IMR-90 (cell line): ENCODE measurements around the gene SLC25A26. TPM values are rescaled to one million over a fixed set of nuclear protein-coding genes. Genes with fewer than 3 reads are reported as not detected.
A peak's percentile ranks its signal among the peaks of the same experiment; 100 is the strongest.

Source experiments
- ATAC-seq: fragments of 200-7000 bp; cut with Tn5 transposase; 2 replicates; pipeline ENCODE4 v1.9.1; 2020; ENCODE audit warnings: low read depth, mild to moderate bottlenecking, moderate library complexity
- BruUV-seq: library from RNA; stranded (reverse); fragments of 400-500 nt; replicated peaks from 2 replicates; lab custom pipeline; 2021; lab: Mats Ljungman, UMichigan
- CTCF ChIA-PET: fragments of 300-600 bp; formaldehyde crosslinking; extraction: SDS; loops from one replicate; lab custom pipeline; 2021; ENCODE audit warnings: antibody characterized with exemption; lab: Yijun Ruan, JAX
- POLR2A ChIA-PET: fragments of 300-600 bp; sonication (Branson Sonifier 250); formaldehyde crosslinking; loops from one replicate; lab custom pipeline; 2022; ENCODE audit warnings: antibody characterized with exemption; ENCODE audit not compliant: unreplicated experiment; lab: Charles Lee
- DNase-seq: peaks from one replicate; pipeline ENCODE4 v3.0.0; 2013
- H2AFZ ChIP-seq: replicated peaks from 2 replicates; pipeline ENCODE3; 2013; ENCODE audit warnings: low read length, mild to moderate bottlenecking; ENCODE audit not compliant: poor library complexity
- H2AK5ac ChIP-seq: 2 replicates; pipeline ENCODE4 v1.6.1; 2013; ENCODE audit warnings: low read depth, low read length, inconsistent platforms
- H2AK9ac ChIP-seq: replicated peaks from 2 replicates; pipeline ENCODE3; 2013; ENCODE audit warnings: mild to moderate bottlenecking, low read depth, low read length, moderate library complexity; ENCODE audit not compliant: poor library complexity
- H2BK120ac ChIP-seq: 2 replicates; pipeline ENCODE4 v1.6.1; 2013; ENCODE audit warnings: low read depth, low read length, inconsistent platforms
- H2BK15ac ChIP-seq: 3 replicates; pipeline ENCODE4 v1.6.1; 2013; ENCODE audit warnings: low read depth, low read length, inconsistent platforms
- H2BK20ac ChIP-seq: 2 replicates; pipeline ENCODE4 v1.6.1; 2013; ENCODE audit warnings: low read depth, mild to moderate bottlenecking, inconsistent platforms, low read length, moderate library complexity
- H2BK5ac ChIP-seq: 2 replicates; pipeline ENCODE4 v1.6.1; 2013; ENCODE audit warnings: mild to moderate bottlenecking, low read depth, low read length, inconsistent platforms; ENCODE audit not compliant: poor library complexity, severe bottlenecking
- H3K14ac ChIP-seq: replicated peaks from 2 replicates; pipeline ENCODE4 v1.6.1; 2013; ENCODE audit warnings: low read depth, low read length, inconsistent platforms
- H3K18ac ChIP-seq: 2 replicates; pipeline ENCODE4 v1.6.1; 2013; ENCODE audit warnings: low read depth, low read length, control low read depth
- H3K23ac ChIP-seq: 2 replicates; pipeline ENCODE4 v1.6.1; 2013; ENCODE audit warnings: low read depth, low read length, inconsistent platforms
- H3K27ac ChIP-seq: 2 replicates; pipeline ENCODE4 v1.5.1; 2013; ENCODE audit warnings: mild to moderate bottlenecking, control low read depth, low read length; ENCODE audit not compliant: insufficient read depth
- H3K27me3 ChIP-seq: 2 replicates; pipeline ENCODE4 v1.6.1; 2013; ENCODE audit warnings: low read length; ENCODE audit not compliant: control insufficient read depth, insufficient read depth
- H3K36me3 ChIP-seq: 2 replicates; pipeline ENCODE4 v1.6.1; 2013; ENCODE audit warnings: low read length, mixed read lengths; ENCODE audit not compliant: control insufficient read depth, insufficient read depth
- H3K4ac ChIP-seq: 2 replicates; pipeline ENCODE4 v1.6.1; 2013; ENCODE audit warnings: low read depth, low read length, inconsistent platforms
- H3K4me1 ChIP-seq: 2 replicates; pipeline ENCODE4 v1.6.1; 2013; ENCODE audit warnings: low read length, mixed read lengths; ENCODE audit not compliant: control insufficient read depth, insufficient read depth
- H3K4me2 ChIP-seq: 2 replicates; pipeline ENCODE4 v1.6.1; 2013; ENCODE audit warnings: low read depth, mild to moderate bottlenecking, control low read depth, low read length, moderate library complexity
- H3K4me3 ChIP-seq: 2 replicates; pipeline ENCODE4 v1.5.1; 2013; ENCODE audit warnings: low read depth, mild to moderate bottlenecking, control low read depth, low read length, moderate library complexity; ENCODE audit not compliant: insufficient read depth
- H3K56ac ChIP-seq: 2 replicates; pipeline ENCODE4 v1.6.1; 2013; ENCODE audit warnings: low read length, inconsistent platforms; ENCODE audit not compliant: insufficient read depth; ENCODE audit errors: extremely low read depth
- H3K79me1 ChIP-seq, 2 experiments: 2 replicates each; pipeline ENCODE4 v1.6.1; 2013; ENCODE audit warnings: low read length in 2 of 2, inconsistent platforms in 1 of 2, low read depth in 1 of 2
- H3K9ac ChIP-seq: 2 replicates; pipeline ENCODE4 v1.6.1; 2013; ENCODE audit warnings: low read depth, low read length, control low read depth
- H3K9me1 ChIP-seq: 2 replicates; pipeline ENCODE4 v1.6.1; 2013; ENCODE audit warnings: low read length, inconsistent platforms; ENCODE audit not compliant: insufficient read depth
- H3K9me3 ChIP-seq: 2 replicates; pipeline ENCODE4 v1.6.1; 2013; ENCODE audit warnings: low read length; ENCODE audit not compliant: control insufficient read depth, insufficient read depth
- H4K20me1 ChIP-seq: 2 replicates; pipeline ENCODE4 v1.6.1; 2013; ENCODE audit warnings: low read length, inconsistent platforms; ENCODE audit not compliant: insufficient read depth
- H4K5ac ChIP-seq: 2 replicates; pipeline ENCODE4 v1.6.1; 2013; ENCODE audit warnings: mild to moderate bottlenecking, low read depth, low read length, control low read depth
- H4K8ac ChIP-seq, 2 experiments: 2 replicates each; pipeline ENCODE4 v1.6.1; 2013; ENCODE audit warnings: low read depth in 2 of 2, low read length in 2 of 2, control low read depth in 1 of 2, inconsistent platforms in 1 of 2
- H4K91ac ChIP-seq: 2 replicates; pipeline ENCODE4 v1.6.1; 2013; ENCODE audit warnings: low read depth, low read length, inconsistent platforms; ENCODE audit not compliant: insufficient read depth
- BHLHE40 ChIP-seq: fragments of 150-350 bp; IDR thresholded peaks from 2 replicates; pipeline ENCODE4 v1.6.1; 2016; ENCODE audit warnings: mild to moderate bottlenecking, low read depth, low read length
- CEBPB ChIP-seq: IDR thresholded peaks from 2 replicates; pipeline ENCODE4 v1.6.1; 2012; ENCODE audit warnings: low read depth, low read length, improper control_type of control experiment
- CHD1 ChIP-seq: IDR thresholded peaks from 2 replicates; pipeline ENCODE4 v1.6.1; 2012; ENCODE audit warnings: low read depth, low read length, improper control_type of control experiment
- MAFK ChIP-seq: IDR thresholded peaks from 2 replicates; pipeline ENCODE4 v1.6.1; 2012; ENCODE audit warnings: low read depth, low read length, improper control_type of control experiment
- MAZ ChIP-seq: IDR thresholded peaks from 2 replicates; pipeline ENCODE4 v1.6.1; 2012; ENCODE audit warnings: low read depth, mild to moderate bottlenecking, low read length, improper control_type of control experiment, moderate library complexity, borderline replicate concordance
- MXI1 ChIP-seq: IDR thresholded peaks from 2 replicates; pipeline ENCODE4 v1.6.1; 2012; ENCODE audit warnings: low read depth, mild to moderate bottlenecking, low read length, moderate library complexity, borderline replicate concordance
- NFE2L2 ChIP-seq: fragments of 150-350 bp; IDR thresholded peaks from 2 replicates; pipeline ENCODE4 v1.6.1; 2016; ENCODE audit warnings: low read depth, mild to moderate bottlenecking, low read length
- POLR2A ChIP-seq: IDR thresholded peaks from 2 replicates; pipeline ENCODE4 v1.6.1; 2012; ENCODE audit warnings: mild to moderate bottlenecking, low read depth, low read length
- RAD21 ChIP-seq: IDR thresholded peaks from 2 replicates; pipeline ENCODE4 v1.6.1; 2012; ENCODE audit warnings: low read length, improper control_type of control experiment
- RCOR1 ChIP-seq: IDR thresholded peaks from 2 replicates; pipeline ENCODE4 v1.6.1; 2012; ENCODE audit warnings: mild to moderate bottlenecking, low read length, improper control_type of control experiment; ENCODE audit not compliant: insufficient replicate concordance
- RFX5 ChIP-seq: IDR thresholded peaks from 2 replicates; pipeline ENCODE4 v1.8.0; 2012; ENCODE audit warnings: low read depth, mild to moderate bottlenecking, low read length, moderate library complexity
- SMC3 ChIP-seq: fragments of 150-350 bp; IDR thresholded peaks from 2 replicates; pipeline ENCODE4 v1.6.1; 2016; ENCODE audit warnings: low read depth, mild to moderate bottlenecking, antibody characterized with exemption, low read length, moderate library complexity
- WGBS, 2 experiments: methylation state at CpG; one replicate each; pipeline versions ENCODE4 v1.1.5 to v1.1.7; 2013; ENCODE audit warnings: missing lambda C conversion rate in 2 of 2; ENCODE audit not compliant: insufficient read length in 1 of 2; ENCODE audit errors: extremely low coverage in 2 of 2; 5-methylcytosine and 5-hydroxymethylcytosine counted together
- dilution Hi-C: fragments of 300-500 bp; cut with HindIII; formaldehyde crosslinking; loops from one replicate; pipeline ENCODE4 v1.14.3; 2018; ENCODE audit warnings: low sequenced_read_pairs; ENCODE audit not compliant: unreplicated experiment
- in situ Hi-C: fragments of 300-500 bp; cut with MboI; formaldehyde crosslinking; loops from 3 replicates; pipeline ENCODE4 v1.14.3; 2019; ENCODE audit warnings: low sequenced_read_pairs, inconsistent platforms, mixed read lengths
- intact Hi-C: fragments of 100-400 bp; cut with micrococcal nuclease; formaldehyde crosslinking; loops from 2 replicates; pipeline ENCODE4 v1.10.0; 2022
- polyA plus RNA-seq, 3 experiments: library from polyadenylated mRNA; depleted of rRNA; stranded (reverse); fragments of >200 nt; gene quantifications; 2 replicates each; pipeline ENCODE4 v1.2.3, GENCODE V29; 2012; ENCODE audit warnings: low replicate concordance in 1 of 3
- total RNA-seq: library from RNA; depleted of rRNA; stranded (reverse); fragments of >200 nt; gene quantifications from 2 replicates; pipeline ENCODE4 v1.2.3, GENCODE V29; 2012
- TF ChIP-seq, protein P1 (sequence below): conservative IDR thresholded peaks from 2 replicates; pipeline ENCODE4 v1.5.1; 2012; ENCODE audit warnings: mild to moderate bottlenecking, low read depth, low read length, improper control_type of control experiment
- TF ChIP-seq, protein P2 (sequence below): fragments of 150-350 bp; IDR thresholded peaks from 2 replicates; pipeline ENCODE4 v1.6.1; 2016; ENCODE audit warnings: low read depth, mild to moderate bottlenecking, low read length, moderate library complexity, borderline replicate concordance
- TF ChIP-seq, protein P3 (sequence below): fragments of 150-350 bp; IDR thresholded peaks from 2 replicates; pipeline ENCODE4 v1.6.1; 2017; ENCODE audit warnings: mild to moderate bottlenecking, antibody characterized with exemption, low read length, low read depth

Gene SLC25A26
- total and polyA plus RNA-seq, 2 of the 4 experiments (the other 2 are of a cell fraction) = 10.9 to 12.7 TPM

DNA sequence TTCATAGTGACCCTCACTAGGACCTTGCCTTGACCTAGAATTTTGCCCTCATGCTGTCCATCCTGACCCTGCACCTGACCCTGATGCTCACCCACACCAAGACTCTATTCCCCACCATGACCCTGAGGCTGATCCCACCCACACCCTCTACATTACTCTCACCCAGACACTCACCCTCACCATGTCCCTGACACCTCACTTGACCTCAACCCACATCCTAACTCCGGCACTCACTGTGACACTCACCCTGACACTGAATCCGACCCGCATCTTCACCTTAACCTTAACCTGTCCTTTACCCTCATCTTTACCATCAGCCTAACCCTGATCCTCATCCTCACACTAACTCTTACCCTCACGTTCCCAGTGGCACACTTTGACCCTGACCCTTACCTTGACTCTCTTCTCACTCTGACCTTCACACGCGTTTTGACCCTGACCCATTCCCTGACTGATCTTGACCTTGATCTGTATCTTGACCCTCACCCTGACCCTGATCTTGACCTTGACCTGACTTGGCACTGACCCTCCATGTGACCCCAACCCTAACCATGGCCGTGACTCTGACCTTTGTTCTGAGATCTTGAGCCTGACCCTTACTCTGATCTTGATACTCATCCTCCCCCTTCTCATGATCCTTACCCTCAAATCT, 22.2 kb upstream of the SLC25A26 start:
- in situ Hi-C loops = loop anchor here (5.0 to 25.0 kb wide), 4 partner anchors 411 to 1661 kb away; no protein-coding TSS in a partner anchor

More for the DNA sequence above, 22.2 kb upstream of the SLC25A26 start:
- Histone ChIP-seq H3K79me1 (no peaks in the 10 kb centered on the region), H3K18ac (no peak overlapping the region), H2BK120ac (no peak overlapping the region), H2BK20ac (no peak overlapping the region), H2AK9ac (no peak overlapping the region), H3K14ac (no peak overlapping the region), H3K4me1 (no peaks in the 10 kb centered on the region), H3K9me3 (no peaks in the 10 kb centered on the region), H2AK5ac (no peak overlapping the region), H2AFZ (peak overlapping the region; percentile 3), H4K91ac (no peak overlapping the region), H4K8ac (no peak overlapping the region), H3K36me3 (no peaks in the 10 kb centered on the region), H3K27ac (no peak overlapping the region), H3K4me3 (no peak overlapping the region), H4K5ac (no peak overlapping the region), H3K4me2 (no peak overlapping the region), H3K9ac (no peak overlapping the region), H3K9me1 (peaks cover 14% of the 10 kb centered on the region), H2BK15ac (no peak overlapping the region), H3K23ac (no peak overlapping the region), H3K56ac (no peak overlapping the region), H4K20me1 (no peaks in the 10 kb centered on the region), H3K4ac (no peak overlapping the region), H3K27me3 (peaks cover 7% of the 10 kb centered on the region), H2BK5ac (no peak overlapping the region)
- WGBS, 2 experiments = 80% methylated on average over 7 of the region's 7 CpGs; no CpG with 5 or more reads in 1 of the 2 experiments
- DNase-seq (no peak), ATAC-seq (no peak)
- TF ChIP-seq CHD1 (no peak), NFE2L2 (no peak), RCOR1 (no peak), CEBPB (no peak), SMC3 (no peak), RFX5 (no peak), MAFK (no peak), BHLHE40 (no peak), RAD21 (no peak), POLR2A (no peak), MAZ (no peak), MXI1 (no peak)
- TF ChIP-seq, protein P1, sequence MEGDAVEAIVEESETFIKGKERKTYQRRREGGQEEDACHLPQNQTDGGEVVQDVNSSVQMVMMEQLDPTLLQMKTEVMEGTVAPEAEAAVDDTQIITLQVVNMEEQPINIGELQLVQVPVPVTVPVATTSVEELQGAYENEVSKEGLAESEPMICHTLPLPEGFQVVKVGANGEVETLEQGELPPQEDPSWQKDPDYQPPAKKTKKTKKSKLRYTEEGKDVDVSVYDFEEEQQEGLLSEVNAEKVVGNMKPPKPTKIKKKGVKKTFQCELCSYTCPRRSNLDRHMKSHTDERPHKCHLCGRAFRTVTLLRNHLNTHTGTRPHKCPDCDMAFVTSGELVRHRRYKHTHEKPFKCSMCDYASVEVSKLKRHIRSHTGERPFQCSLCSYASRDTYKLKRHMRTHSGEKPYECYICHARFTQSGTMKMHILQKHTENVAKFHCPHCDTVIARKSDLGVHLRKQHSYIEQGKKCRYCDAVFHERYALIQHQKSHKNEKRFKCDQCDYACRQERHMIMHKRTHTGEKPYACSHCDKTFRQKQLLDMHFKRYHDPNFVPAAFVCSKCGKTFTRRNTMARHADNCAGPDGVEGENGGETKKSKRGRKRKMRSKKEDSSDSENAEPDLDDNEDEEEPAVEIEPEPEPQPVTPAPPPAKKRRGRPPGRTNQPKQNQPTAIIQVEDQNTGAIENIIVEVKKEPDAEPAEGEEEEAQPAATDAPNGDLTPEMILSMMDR = no peak
- TF ChIP-seq, protein P2, sequence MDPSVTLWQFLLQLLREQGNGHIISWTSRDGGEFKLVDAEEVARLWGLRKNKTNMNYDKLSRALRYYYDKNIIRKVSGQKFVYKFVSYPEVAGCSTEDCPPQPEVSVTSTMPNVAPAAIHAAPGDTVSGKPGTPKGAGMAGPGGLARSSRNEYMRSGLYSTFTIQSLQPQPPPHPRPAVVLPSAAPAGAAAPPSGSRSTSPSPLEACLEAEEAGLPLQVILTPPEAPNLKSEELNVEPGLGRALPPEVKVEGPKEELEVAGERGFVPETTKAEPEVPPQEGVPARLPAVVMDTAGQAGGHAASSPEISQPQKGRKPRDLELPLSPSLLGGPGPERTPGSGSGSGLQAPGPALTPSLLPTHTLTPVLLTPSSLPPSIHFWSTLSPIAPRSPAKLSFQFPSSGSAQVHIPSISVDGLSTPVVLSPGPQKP = no peak
- TF ChIP-seq, protein P3, sequence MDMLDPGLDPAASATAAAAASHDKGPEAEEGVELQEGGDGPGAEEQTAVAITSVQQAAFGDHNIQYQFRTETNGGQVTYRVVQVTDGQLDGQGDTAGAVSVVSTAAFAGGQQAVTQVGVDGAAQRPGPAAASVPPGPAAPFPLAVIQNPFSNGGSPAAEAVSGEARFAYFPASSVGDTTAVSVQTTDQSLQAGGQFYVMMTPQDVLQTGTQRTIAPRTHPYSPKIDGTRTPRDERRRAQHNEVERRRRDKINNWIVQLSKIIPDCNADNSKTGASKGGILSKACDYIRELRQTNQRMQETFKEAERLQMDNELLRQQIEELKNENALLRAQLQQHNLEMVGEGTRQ = no peak
- dilution Hi-C loops = no loop called here
- no TSS peak for BruUV-seq
- CTCF ChIA-PET = no interaction called here
- POLR2A ChIA-PET = no interaction called here
- intact Hi-C loops = no loop called here
